Measurements from ENCODE around the gene PPIG.
A peak's percentile ranks its signal among the peaks of the same experiment; 100 is the strongest.

The PPIG gene

GRCh38 chr2:169664978-169665930, 81.1 kb downstream of the PPIG start:
- no peak overlapping the region for H2AK5ac ChIP-seq (ENCODE audit: low read length)
- no peak overlapping the region for H3K9ac ChIP-seq (ENCODE audit: low read length)
- H2BK120ac ChIP-seq (ENCODE audit: insufficient read depth, low read length, poor library complexity), result no peak overlapping the region
- no peaks in the 10 kb centered on the region for H3K79me2 ChIP-seq (ENCODE audit: control insufficient read depth, insufficient read depth, low read length, poor library complexity)
- no peak overlapping the region for H2BK5ac ChIP-seq (ENCODE audit: low read depth, low read length, poor library complexity)
- no peak overlapping the region for H4K8ac ChIP-seq (ENCODE audit: low read depth, low read length)
- no peak overlapping the region for H2AFZ ChIP-seq (ENCODE audit: insufficient read depth, low read length, poor library complexity)
- H3K4me1 ChIP-seq (ENCODE audit: control insufficient read depth in 1 of 2, insufficient read depth in 2 of 2, low read length in 2 of 2), result peaks cover 0 to 2% of the 10 kb centered on the region in 2 experiments
- no peaks in the 10 kb centered on the region for H3K79me1 ChIP-seq (ENCODE audit: low read length)
- H3K27ac ChIP-seq (ENCODE audit: low read depth, low read length), result no peak overlapping the region
- H3K4me2 ChIP-seq (ENCODE audit: low read length), result no peak overlapping the region
- no peak overlapping the region for H2BK12ac ChIP-seq (ENCODE audit: low read length)
- peak; percentile 81 to 91 for DNase-seq
- H3K14ac ChIP-seq (ENCODE audit: low read length), result no peak overlapping the region
- H3K23ac ChIP-seq (ENCODE audit: low read length), result no peak overlapping the region
- no peaks in the 10 kb centered on the region for H3K36me3 ChIP-seq (ENCODE audit: control insufficient read depth in 1 of 2, insufficient read depth in 2 of 2, low read length in 2 of 2)
- H3K27me3 ChIP-seq (ENCODE audit: insufficient read depth, low read length), result no peaks in the 10 kb centered on the region
- H3K4ac ChIP-seq (ENCODE audit: low read depth, low read length), result no peak overlapping the region
- no peak overlapping the region for H3K4me3 ChIP-seq (ENCODE audit: low read depth, low read length)
- no peak overlapping the region for H4K91ac ChIP-seq (ENCODE audit: low read depth, low read length)
- no peaks in the 10 kb centered on the region for H3K9me3 ChIP-seq (ENCODE audit: insufficient read depth, low read depth, low read length)
- WGBS (ENCODE audit: extremely low coverage, insufficient coverage, insufficient read length), result no CpG with 5 or more reads among the region's 1 CpG
- H3K18ac ChIP-seq (ENCODE audit: low read length), result no peak overlapping the region
- no peak overlapping the region for H4K12ac ChIP-seq (ENCODE audit: low read depth, low read length)

- no peaks in the 10 kb centered on the region for H3K36me3 ChIP-seq (ENCODE audit: control insufficient read depth in 1 of 2, insufficient read depth in 2 of 2, low read length in 2 of 2)
- H3K4me3 ChIP-seq (ENCODE audit: low read depth, low read length), result no peak overlapping the region
- H3K9ac ChIP-seq (ENCODE audit: low read length), result no peak overlapping the region
- no peak overlapping the region for H4K91ac ChIP-seq (ENCODE audit: low read depth, low read length)
- no peak overlapping the region for H3K4me2 ChIP-seq (ENCODE audit: low read length)
- H3K4me1 ChIP-seq (ENCODE audit: control insufficient read depth in 1 of 2, insufficient read depth in 2 of 2, low read length in 2 of 2), result peaks cover 0 to 2% of the 10 kb centered on the region in 2 experiments
- no peak overlapping the region for H2BK12ac ChIP-seq (ENCODE audit: low read length)
- no peak overlapping the region for H4K12ac ChIP-seq (ENCODE audit: low read depth, low read length)
- no peak overlapping the region for H2AK5ac ChIP-seq (ENCODE audit: low read length)
- H3K27ac ChIP-seq (ENCODE audit: low read depth, low read length), result no peak overlapping the region
- H2BK120ac ChIP-seq (ENCODE audit: insufficient read depth, low read length, poor library complexity), result no peak overlapping the region
- no peak overlapping the region for H2AFZ ChIP-seq (ENCODE audit: insufficient read depth, low read length, poor library complexity)
- DNase-seq, result no peak
- H3K23ac ChIP-seq (ENCODE audit: low read length), result no peak overlapping the region
- H2BK5ac ChIP-seq (ENCODE audit: low read depth, low read length, poor library complexity), result no peak overlapping the region
- no peaks in the 10 kb centered on the region for H3K27me3 ChIP-seq (ENCODE audit: insufficient read depth, low read length)
- no peaks in the 10 kb centered on the region for H3K79me2 ChIP-seq (ENCODE audit: control insufficient read depth, insufficient read depth, low read length, poor library complexity)
- no peak overlapping the region for H3K4ac ChIP-seq (ENCODE audit: low read depth, low read length)
- H3K79me1 ChIP-seq (ENCODE audit: low read length), result no peaks in the 10 kb centered on the region
- H3K18ac ChIP-seq (ENCODE audit: low read length), result no peak overlapping the region
- no peak overlapping the region for H4K8ac ChIP-seq (ENCODE audit: low read depth, low read length)
- WGBS (ENCODE audit: extremely low coverage, insufficient coverage, insufficient read length), result no CpG with 5 or more reads among the region's 2 CpGs
- no peaks in the 10 kb centered on the region for H3K9me3 ChIP-seq (ENCODE audit: insufficient read depth, low read depth, low read length)
- no peak overlapping the region for H3K14ac ChIP-seq (ENCODE audit: low read length)
Measured at GRCh38 chr2:169667583-169667982, 83.4 kb downstream of the PPIG start.

- H3K79me1 ChIP-seq (ENCODE audit: low read length), result no peaks in the 10 kb centered on the region
- no peaks in the 10 kb centered on the region for H3K27me3 ChIP-seq (ENCODE audit: insufficient read depth, low read length)
- no peaks in the 10 kb centered on the region for H3K79me2 ChIP-seq (ENCODE audit: control insufficient read depth, insufficient read depth, low read length, poor library complexity)
- no peak overlapping the region for H3K4me2 ChIP-seq (ENCODE audit: low read length)
- H3K27ac ChIP-seq (ENCODE audit: low read depth, low read length), result no peak overlapping the region
- no peaks in the 10 kb centered on the region for H3K36me3 ChIP-seq (ENCODE audit: control insufficient read depth in 1 of 2, insufficient read depth in 2 of 2, low read length in 2 of 2)
- no peak overlapping the region for H4K12ac ChIP-seq (ENCODE audit: low read depth, low read length)
- H3K9ac ChIP-seq (ENCODE audit: low read length), result no peak overlapping the region
- H4K8ac ChIP-seq (ENCODE audit: low read depth, low read length), result no peak overlapping the region
- WGBS (ENCODE audit: extremely low coverage, insufficient coverage, insufficient read length), result no CpG with 5 or more reads among the region's 2 CpGs
- H3K18ac ChIP-seq (ENCODE audit: low read length), result no peak overlapping the region
- no peak overlapping the region for H4K91ac ChIP-seq (ENCODE audit: low read depth, low read length)
- H2AFZ ChIP-seq (ENCODE audit: insufficient read depth, low read length, poor library complexity), result no peak overlapping the region
- peak; percentile 39 to 65 for DNase-seq
- no peak overlapping the region for H3K4ac ChIP-seq (ENCODE audit: low read depth, low read length)
- no peaks in the 10 kb centered on the region for H3K4me1 ChIP-seq (ENCODE audit: control insufficient read depth in 1 of 2, insufficient read depth in 2 of 2, low read length in 2 of 2)
- peak overlapping the region; percentile 1 for H3K23ac ChIP-seq (ENCODE audit: low read length)
- H2BK120ac ChIP-seq (ENCODE audit: insufficient read depth, low read length, poor library complexity), result no peak overlapping the region
- H3K9me3 ChIP-seq (ENCODE audit: insufficient read depth, low read depth, low read length), result no peaks in the 10 kb centered on the region
- no peak overlapping the region for H3K4me3 ChIP-seq (ENCODE audit: low read depth, low read length)
- H3K14ac ChIP-seq (ENCODE audit: low read length), result no peak overlapping the region
- H2BK5ac ChIP-seq (ENCODE audit: low read depth, low read length, poor library complexity), result no peak overlapping the region
- no peak overlapping the region for H2BK12ac ChIP-seq (ENCODE audit: low read length)
- no peak overlapping the region for H2AK5ac ChIP-seq (ENCODE audit: low read length)
Measured at GRCh38 chr2:169670215-169670651, 86.1 kb downstream of the PPIG start.

GRCh38 chr2:169670937-169671336, 86.8 kb downstream of the PPIG start:
- no peaks in the 10 kb centered on the region for H3K36me3 ChIP-seq (ENCODE audit: control insufficient read depth in 1 of 2, insufficient read depth in 2 of 2, low read length in 2 of 2)
- no peaks in the 10 kb centered on the region for H3K27me3 ChIP-seq (ENCODE audit: insufficient read depth, low read length)
- H3K23ac ChIP-seq (ENCODE audit: low read length), result no peak overlapping the region
- H2AK5ac ChIP-seq (ENCODE audit: low read length), result no peak overlapping the region
- no peak overlapping the region for H2BK5ac ChIP-seq (ENCODE audit: low read depth, low read length, poor library complexity)
- no peak overlapping the region for H4K91ac ChIP-seq (ENCODE audit: low read depth, low read length)
- H3K4me3 ChIP-seq (ENCODE audit: low read depth, low read length), result no peak overlapping the region
- no peaks in the 10 kb centered on the region for H3K79me1 ChIP-seq (ENCODE audit: low read length)
- no peak overlapping the region for H4K12ac ChIP-seq (ENCODE audit: low read depth, low read length)
- no peaks in the 10 kb centered on the region for H3K4me1 ChIP-seq (ENCODE audit: control insufficient read depth in 1 of 2, insufficient read depth in 2 of 2, low read length in 2 of 2)
- no peaks in the 10 kb centered on the region for H3K79me2 ChIP-seq (ENCODE audit: control insufficient read depth, insufficient read depth, low read length, poor library complexity)
- H3K9me3 ChIP-seq (ENCODE audit: insufficient read depth, low read depth, low read length), result no peaks in the 10 kb centered on the region
- no peak overlapping the region for H4K8ac ChIP-seq (ENCODE audit: low read depth, low read length)
- H2BK12ac ChIP-seq (ENCODE audit: low read length), result no peak overlapping the region
- no peak overlapping the region for H2AFZ ChIP-seq (ENCODE audit: insufficient read depth, low read length, poor library complexity)
- DNase-seq, result no peak
- no peak overlapping the region for H3K14ac ChIP-seq (ENCODE audit: low read length)
- H3K18ac ChIP-seq (ENCODE audit: low read length), result no peak overlapping the region
- no peak overlapping the region for H3K4me2 ChIP-seq (ENCODE audit: low read length)
- no peak overlapping the region for H3K4ac ChIP-seq (ENCODE audit: low read depth, low read length)
- no peak overlapping the region for H2BK120ac ChIP-seq (ENCODE audit: insufficient read depth, low read length, poor library complexity)
- H3K27ac ChIP-seq (ENCODE audit: low read depth, low read length), result no peak overlapping the region
- no CpG with 5 or more reads among the region's 4 CpGs for WGBS (ENCODE audit: extremely low coverage, insufficient coverage, insufficient read length)
- H3K9ac ChIP-seq (ENCODE audit: low read length), result no peak overlapping the region
